ENCODE results near the gene CHKB.
"Not testable (repeated sequence)": the region's sequence is repeated elsewhere in the genome, so short reads cannot be mapped to it uniquely, and the experiment has no call there.

Gene CHKB

DNA sequence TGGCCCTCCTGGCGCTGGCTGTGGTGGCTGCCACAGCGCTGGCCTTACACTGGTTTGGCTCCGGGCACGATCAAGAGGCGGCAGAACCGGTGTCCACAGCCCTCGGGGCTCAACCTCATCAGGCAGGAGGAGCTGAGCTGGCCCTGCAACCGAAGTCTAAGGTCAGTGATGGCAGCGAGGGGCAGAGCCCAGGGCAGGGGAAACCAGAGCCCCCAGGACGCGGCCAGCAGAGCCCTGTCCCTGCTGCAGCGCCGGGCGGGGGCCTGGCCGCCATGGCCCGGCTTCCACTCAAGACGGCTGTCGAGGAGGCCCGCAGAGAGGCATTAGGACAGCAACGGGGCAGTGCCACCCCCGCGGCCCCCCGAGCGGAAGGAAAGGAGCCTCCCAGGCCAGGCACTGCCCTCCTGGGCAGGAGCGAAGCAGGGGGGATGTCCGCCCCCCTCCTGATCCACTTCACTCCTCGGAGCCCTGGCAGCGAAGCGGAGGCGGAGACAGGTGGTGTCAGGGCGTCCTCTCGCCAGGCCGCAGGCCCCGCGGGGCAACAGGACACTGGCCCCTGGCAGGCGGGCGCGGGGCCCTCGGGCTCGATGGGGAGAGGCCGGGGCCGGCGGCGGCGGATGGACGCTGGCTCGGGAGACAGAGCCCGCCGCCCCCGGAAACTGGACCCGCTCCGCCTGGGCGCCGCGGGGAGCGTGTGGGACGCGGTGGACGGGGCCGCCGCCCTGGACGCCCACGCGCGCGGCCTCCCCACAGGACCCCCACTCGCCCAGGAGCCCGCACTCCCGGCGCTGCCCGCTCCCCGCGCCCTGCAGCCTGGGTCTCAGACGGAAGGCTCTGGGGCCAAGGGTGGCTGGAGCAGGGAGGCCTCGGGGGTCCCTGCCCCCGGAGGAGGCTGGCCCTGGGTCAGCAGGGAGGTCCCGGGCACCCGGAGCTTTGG, 36.1 kb downstream of the CHKB start:
- no peak for DNase-seq

DNA sequence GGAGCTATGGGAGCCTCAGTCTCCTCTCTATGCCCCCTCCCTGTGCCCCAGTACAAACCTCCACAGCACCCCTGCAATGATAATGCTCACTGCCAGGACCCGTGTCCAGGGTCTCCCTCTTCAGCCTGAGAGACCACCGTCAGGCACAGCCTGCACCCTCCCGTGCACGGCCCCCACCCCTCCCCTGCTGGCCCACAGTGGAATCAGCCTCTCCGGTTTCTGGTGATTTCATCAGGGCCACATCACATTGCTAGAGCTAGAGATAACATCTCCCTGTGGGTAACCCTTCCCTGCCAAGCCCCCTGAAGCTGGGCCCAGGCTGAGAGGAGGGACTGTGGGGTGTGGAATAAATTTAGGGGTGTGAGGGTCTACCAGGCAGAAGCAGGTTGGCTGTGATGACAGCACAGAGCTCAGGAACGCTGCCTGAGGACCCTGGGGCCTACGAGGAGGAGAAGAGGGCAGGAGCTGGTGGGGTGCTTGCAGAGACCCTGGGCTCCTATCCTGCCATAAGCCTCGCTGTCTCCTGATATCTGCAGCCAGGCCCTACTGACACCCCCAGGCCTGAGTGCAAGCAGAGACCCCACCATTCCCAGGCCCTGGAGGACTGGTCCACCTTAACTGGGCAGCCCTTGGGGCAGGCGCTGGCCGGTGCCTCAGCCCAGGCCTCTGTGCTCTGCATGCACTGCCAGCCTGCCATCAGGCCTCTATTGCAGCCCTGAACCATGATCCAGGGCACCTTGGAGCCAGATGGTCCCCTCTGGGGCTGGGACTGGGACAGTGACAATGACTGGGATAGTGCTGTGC, 36.9 kb downstream of the CHKB start, which contains the start of gene KLHDC7B:
KLHDC7B (plus strand) TSS at position 378 of the 804 bp plus-strand sequence; CDS start at position 723, 345 bp downstream.
- no peak for DNase-seq

DNA sequence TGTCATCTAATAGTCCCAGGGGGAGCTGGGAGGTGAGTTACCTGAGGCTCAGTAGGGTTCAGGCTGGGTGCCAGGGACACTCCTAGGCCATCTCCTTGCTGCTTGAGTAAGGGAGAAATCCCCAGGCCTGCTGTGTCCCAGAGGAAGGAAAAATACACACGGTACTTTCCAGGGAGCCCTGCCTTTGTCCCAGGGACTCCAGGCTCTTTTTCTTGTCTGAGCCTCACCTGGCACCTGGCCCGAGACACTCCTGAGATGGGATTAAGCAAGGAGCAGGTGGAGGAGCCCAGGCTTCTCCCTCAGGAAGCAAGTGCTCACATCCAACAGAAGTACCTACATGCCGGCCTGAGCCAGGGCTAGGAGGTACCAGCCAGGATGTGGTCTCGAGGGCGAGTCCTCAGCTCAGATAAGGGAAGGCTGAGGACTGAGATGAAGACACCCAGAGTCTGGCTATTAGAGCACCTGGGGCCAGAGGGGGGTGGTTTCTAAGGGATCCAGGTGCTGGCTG, 37.8 kb downstream of the CHKB start:
- no peak for DNase-seq

DNA sequence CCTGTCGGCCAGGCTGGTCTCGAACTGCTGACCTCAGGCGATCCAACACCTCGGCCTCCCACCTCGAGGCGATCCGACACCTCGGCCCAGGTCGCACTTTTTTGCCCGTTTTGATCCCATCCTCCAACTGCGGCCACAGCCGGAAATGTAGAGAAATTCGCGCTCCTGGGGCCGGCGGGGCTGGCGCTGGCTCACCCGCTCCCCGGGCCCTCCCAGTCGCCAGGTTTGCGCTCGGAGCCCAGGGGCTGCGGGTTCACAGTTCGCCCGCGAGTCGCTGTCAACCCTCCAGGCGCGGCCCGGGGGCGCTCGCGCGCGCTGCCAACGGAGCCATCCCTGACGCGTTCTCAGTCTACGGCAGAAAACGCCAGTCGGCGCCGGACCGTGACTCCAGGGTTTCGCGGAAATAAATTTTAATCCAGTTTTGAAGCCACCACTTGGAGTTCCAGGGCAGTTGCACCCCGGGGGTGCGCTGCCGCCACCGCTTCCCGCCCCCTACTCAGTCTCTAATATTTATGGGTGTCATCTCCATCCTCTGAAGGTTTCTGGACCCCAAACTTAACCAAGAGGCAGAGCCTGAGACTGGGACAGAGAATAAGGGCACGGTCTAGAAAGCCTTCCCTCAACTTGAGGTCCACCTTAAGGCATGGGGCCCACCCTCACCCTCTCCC, 38.4 kb downstream of the CHKB start:
- peak; percentile 84 for DNase-seq

DNA sequence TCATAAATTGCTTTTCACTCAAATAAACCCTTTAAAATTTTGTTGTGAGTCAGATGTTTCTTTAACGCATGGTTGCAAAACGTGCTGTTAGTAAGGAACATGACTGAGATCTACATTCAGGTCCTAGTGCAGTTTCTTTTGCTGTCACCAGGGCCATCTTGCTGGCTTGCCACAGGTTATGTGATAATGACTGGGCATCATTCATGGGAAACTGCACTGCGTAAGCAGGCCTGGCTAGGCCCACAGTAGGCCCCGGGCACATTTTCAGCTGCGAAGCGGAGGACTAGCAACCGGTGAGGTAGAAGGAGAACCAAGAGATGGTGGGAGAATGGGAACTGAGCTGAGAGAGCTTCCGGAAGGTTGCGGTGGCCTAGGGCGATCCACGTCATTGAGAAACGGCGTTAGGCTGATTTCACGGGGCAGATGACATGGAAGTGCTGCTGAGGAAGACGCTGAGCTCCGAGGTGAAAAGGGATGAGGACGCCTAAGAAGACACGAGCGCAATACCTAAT, 40.2 kb downstream of the CHKB start:
- no peak for DNase-seq

DNA sequence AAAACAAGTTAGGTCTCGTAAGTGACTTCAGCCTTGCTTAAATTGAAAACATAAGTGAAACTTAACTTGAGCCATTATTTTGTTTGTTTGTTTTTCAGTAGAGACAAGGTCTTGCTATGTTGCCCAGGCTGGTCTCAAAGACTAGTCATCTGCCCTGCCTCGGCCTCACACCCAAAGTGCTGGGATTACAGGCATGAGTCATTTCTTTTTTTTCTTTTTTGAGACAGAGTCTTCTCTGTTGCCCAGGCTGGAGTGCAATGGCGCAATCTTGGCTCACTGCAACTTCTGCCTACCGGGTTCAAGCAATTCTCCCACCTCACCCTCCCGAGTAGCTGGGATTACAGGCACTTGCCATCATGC, 41.0 kb downstream of the CHKB start:
- not testable (repeated sequence) for DNase-seq

DNA sequence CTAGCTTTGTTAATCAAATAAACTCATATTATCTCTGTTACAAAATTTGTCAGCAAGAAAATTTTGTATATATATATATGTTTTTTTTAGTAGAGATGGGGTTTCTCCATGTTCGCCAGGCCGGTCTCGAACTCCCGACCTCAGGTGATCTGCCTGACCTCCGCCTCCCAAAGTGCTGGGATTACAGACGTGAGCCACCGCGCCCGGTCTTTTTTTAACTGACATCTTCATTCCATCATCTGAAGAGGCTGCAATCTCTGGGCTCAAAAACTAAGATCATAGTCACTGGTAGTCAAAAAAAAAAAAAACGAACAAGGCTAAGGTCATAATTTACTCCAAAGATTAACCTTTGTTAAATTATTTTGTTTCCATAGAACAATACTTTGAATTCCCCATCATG, 42.3 kb downstream of the CHKB start:
- DNase-seq, result no peak

DNA sequence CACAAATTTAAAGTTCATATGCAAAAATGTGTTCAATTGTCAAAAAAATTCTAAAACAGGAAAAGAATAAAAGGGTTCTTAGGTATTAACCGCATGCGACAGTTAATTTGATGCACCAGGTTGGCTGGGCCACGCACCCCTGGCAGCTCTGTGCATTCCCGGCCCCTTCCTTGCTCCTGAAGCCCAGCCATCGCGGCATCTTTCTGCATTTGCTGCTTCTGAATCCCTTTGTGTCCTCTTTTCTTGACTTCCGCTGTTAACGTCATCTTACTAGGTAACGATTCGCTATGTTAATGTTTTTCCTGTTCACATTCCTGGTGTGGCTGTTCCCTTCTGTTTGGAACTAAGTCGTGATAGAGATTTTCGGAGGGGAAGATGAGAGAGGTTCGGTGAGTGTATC, 44.9 kb downstream of the CHKB start:
- no peak for DNase-seq

DNA sequence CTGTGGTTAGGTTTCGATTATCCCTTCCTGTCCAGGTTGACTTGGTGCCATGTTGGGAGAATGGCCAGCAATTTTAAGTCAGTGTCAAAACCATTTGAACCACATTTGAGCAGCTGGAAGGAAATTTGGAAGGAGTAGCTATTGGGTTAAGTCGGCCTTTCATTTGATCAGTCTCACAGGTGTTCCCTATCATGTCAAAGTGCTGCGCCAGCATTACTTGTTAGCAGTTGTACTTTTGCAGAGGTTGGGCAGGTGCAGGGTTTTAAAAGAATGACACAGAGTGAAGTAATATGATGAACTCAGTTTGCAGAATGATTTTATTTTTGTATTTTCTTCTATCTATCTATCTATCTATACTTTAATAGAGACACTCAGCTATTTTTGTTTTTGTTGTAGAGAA, 46.4 kb downstream of the CHKB start:
- no peak for DNase-seq

DNA sequence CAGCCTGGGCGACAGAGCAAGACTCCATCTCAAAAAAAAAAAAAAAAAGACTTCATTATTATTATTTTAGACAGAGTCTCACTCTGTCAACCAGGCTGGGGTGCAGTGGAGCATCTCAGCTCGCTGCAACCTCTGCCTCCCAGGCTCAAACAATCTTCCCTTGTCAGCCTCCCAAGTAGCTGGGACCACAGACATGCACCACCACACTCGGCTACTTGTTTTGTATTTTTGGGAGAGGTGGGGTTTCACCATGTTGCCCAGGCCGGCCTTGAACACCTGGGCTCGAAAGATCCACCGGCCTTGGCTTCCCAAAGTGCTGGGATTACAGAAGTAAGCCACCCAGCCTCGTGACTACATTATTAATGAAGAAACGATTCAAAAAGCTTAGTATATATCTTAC, 47.5 kb downstream of the CHKB start:
- no peak for DNase-seq

DNA sequence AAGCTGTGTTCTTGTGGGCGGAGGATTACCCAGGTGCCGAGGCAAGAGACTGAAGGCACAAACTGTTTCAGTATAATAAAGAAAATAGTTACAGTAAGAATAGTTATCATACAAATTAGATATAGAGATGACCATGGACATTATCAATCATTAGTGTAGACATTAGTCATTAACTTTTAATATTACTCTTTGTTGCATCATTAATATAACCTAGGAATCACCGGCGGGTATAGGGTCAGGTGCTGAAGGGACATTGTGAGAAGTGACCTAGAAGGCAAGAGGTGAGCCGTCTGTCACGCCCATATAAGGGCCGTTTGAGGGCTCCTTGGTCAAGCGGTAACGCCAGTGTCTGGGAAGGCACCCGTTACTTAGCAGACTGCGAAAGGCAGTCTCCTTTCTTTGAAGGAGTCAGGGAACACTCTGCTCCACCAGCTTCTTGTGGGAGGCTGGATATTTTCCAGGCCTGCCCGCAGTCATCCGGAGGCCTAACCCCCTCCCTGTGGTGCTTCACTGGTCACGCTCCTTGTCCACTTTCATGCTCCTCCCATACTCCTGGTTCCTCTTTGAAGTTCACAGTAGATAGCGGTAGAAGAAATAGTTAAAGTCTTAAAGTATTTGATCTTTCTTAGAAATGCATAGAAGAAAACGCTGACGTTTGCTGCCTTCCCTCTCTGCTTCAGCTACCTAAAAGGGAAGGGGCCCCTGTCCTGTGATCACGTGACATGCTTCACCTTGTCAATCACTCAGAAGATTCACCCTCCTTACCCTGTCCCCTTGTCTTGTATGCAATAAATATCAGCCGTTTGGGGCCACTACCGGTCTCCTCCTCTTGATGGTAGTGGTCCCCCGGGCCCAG, 48.6 kb downstream of the CHKB start:
- DNase-seq, result not testable (repeated sequence)

DNA sequence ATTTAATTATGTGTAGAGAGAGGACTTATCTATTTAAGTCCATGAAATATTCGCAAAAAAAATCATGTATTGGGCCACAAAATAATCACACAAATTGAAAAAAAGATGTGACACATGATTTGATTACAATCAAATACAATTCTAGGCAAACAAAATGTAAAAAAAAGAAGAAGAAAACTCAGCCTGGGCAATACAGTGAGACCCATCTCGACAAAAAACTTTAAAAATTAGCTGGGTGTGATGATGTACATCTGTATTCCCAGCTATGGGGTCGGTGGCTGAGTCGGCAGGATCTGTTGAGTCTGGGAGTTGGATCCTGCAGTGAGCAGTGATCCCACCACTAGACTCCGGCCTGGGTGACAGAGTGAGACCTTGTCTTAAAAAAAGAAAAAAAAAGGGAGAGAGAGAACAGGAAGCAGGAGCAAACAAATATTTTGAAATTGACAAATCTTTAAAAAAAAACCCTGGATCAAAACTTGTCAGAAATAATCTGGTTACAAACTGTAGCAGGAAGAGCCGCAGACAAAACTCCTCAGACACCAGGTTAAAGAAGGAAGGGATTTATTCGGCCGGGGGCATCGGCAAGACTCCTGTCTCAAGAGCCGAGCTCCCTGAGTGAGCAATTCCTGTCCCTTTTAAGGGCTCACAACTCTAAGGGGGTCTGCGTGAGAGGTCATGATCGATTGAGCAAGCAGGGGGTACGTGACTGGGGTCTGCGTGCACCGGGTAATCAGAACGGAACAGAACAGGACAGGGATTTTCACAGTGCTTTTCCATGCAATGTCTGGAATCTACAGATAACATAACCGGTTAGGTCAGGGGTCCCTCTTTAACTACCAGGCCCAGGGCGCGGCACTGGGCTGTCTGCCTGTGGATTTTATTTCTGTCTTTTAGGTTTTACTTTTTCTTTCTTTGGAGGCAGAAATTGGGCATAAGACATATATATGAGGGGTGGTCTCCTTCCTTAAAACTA, 49.5 kb downstream of the CHKB start:
- no peak for DNase-seq

DNA sequence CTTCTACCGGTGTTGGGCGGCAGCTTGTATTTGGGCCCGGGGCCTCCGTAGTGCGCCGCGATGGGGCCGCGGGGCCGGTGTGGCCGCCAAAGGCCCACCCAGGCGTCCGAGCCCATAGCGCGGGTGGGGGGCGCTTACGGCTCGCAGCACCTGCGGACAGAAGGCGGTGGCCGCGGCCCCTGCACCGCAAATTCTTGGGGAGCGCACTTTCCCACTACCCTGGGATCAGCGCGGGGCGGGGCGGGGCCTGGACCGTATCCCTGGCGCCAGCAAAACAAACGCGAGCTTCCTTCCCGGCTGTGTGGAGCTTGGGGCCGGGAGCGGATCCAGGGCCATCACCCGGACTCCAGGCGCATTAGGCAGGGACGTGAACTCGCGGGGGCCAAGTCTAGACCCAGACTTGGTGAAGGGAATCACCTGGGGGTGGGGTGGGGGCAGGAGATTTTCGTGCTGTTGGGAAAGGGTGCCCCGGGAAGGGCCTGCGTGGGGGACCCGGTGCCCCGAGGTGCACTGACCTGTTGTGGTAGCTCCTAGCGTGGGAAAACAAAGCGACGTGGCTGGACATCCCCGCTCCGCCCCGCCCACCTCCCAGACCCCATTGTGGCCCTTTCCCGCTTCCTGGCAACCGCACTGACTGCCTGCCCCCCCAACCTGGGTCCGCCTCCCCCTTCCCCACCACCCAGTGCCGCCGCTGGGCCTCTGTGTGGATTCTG, 50.5 kb downstream of the CHKB start:
- no peak for DNase-seq

DNA sequence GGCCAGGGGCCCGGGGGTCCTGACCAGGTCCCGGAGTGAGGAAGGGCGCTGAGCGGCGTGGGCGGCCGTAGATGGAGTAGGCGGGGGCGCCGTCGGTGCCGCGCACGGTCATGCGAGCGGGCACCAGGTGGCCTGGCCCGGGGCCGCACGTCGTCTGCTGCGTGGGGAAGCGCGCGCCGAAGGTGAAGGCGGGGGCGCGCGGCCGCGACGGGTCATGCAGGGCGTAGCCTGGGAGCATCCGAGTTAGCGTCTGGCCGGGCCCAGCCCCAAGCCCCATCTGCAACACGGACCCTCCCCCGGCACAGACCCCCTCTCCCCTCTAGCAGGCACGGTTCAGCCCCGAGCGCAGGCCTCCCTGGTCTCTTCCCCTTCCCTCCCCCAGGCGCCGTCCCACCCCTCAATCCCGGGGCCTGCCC, 51.1 kb downstream of the CHKB start:
- DNase-seq, result peak; percentile 64

DNA sequence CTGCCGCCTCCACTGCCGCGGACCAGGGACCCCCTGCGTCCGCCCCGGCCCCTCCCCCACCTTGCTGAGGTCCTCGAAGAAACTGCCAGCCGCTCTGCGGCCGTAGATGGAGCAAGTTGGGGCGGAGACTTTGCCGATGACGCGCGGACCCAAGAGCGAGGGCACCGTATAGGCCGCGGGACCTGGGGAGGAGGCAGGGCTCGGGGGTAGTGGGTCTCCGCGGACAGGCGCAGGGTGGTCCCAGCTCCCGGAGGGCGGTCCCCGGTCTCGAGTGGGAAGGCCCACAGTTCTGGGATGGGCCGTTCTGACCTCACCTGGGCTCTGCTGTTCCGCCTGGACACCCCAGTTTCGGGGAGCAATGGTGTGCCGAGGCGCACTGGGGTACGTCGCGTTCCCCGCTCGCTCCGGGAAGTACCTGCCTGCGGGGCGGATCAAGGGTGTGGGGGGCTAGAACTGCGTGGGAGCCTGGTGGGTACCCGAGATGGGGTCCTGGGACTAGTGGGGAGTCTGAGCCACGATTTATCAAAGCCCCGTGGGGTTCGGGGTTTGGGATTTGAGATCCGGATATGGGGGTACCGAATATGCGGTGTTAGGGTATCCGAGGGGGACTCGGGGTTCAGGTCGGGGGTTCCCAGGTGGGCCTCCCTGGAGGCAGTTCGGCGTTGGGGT, 51.6 kb downstream of the CHKB start:
- DNase-seq, result peak; percentile 79

DNA sequence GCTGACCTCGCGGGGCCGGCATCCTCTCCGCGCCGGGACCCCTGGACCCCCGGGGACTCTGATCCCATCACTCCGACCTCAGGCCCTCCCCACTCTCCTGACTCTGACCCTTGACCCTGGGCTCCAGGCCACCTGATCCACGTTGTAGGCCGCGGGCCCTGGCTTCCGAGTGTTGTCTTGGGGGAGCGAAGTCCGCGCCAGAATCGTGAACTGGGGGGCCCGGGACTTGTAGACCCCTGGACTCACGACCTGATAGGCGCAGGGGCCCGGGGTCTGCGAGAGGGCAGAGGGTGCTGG, 52.1 kb downstream of the CHKB start:
- DNase-seq, result no peak

DNA sequence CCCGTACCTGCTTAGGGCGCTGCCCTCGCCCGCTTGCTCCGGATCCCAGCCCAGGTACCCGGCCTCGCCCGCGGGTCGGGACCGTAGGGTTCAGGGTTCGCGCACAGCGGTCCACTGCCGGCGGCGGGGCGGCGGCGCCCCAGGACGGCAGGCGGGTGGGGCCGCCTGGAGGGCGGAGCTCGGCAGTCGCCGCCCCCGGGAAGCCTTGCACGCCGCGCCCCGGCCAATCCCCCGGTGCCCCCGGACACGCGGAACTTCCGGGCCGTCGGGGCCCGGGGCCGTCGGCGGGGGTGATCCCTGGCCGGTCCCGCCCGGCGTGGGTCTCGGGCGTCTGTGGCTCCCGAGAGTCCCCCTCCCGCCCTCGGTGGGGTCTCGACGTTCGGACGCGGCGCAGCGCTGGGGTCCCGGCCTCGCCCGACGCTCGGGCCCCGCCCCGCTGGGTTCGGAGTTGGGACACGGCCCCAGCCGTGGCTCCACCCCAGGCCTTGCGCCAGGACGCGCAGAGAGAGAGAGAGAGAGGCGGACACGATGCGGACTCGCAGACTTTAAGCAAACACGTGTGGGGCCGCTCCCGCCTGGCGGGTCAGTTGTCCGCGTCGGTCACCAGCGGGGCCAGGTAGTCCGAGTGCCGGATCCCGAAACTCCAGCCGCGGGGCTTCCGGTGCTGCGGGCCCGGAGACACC, 52.6 kb downstream of the CHKB start, which contains the start of gene TYMP:
TYMP (minus strand) TSS at position 116 of the 683 bp plus-strand sequence. CDS start 303 bp downstream, outside the sequence.
- peak; percentile 71 for DNase-seq

DNA sequence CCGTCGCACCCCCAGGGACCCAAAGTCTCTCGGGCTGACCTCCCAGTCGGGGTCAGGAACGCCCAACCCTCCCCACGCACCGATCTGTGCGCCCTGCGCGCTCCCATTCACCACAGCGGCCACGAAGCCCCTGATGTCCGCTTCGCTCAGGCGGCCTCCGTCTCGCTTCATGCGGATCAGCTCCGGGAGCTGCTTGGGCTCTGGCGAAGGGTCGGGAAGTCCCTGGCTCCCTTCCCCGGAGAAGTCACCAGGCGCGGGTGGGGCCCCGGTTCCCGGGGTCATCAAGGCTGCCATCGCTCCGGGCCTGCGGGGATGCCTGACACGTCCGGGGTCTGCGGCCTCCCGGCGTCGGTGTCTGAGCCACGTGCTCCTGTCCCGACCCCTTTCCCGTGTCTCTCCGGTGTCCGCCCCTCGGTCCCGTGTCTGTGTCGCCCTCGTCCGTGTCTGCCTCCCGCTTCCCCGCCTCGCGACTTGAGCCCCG, 53.2 kb downstream of the CHKB start:
- DNase-seq, result no peak

Data from activated T-cell treated with anti-CD3 and anti-CD28 coated beads, Interleukin-2, amount 50 U/mL, for 1 hour (primary cell).